ENCODE data around the gene PCDHGA11.
A peak's percentile ranks its signal among the peaks of the same experiment; 100 is the strongest.
"Not testable (repeated sequence)": the region's sequence is repeated elsewhere in the genome, so short reads cannot be mapped to it uniquely, and the experiment has no call there.

The PCDHGA11 gene

GRCh38 chr5:141420855-141421488 lies at the start of gene PCDHGA11:
Gene PCDHGA11, plus strand, starts transcription at chr5:141421051. Its CDS starts 177 bp downstream, at chr5:141421228.
- no peak for DNase-seq

- DNase-seq = no peak
These were observed 49.0 kb upstream of the PCDHGA11 start for GRCh38 chr5:141371572-141372475.

GRCh38 chr5:141373673-141374317 lies 47.1 kb upstream of the PCDHGA11 start, which contains the start of gene PCDHGA6:
Gene PCDHGA6, plus strand, starts transcription at chr5:141373891. Its CDS starts 193 bp downstream, at chr5:141374084.
- DNase-seq = peak in 1 of 3 experiments; percentile 0

GRCh38 chr5:141374627-141375026 lies 46.2 kb upstream of the PCDHGA11 start:
- DNase-seq = no peak

GRCh38 chr5:141375444-141376155 lies 45.3 kb upstream of the PCDHGA11 start:
- DNase-seq = not testable (repeated sequence)

- no peak for DNase-seq
These were observed 38.2 kb upstream of the PCDHGA11 start, which contains the start of gene PCDHGA7 for GRCh38 chr5:141382469-141383294. Gene PCDHGA7, plus strand, starts transcription at chr5:141382742. Its CDS starts 158 bp downstream, at chr5:141382900.

- DNase-seq = no peak
These were observed 37.5 kb upstream of the PCDHGA11 start for GRCh38 chr5:141383345-141383744.

- no peak for DNase-seq
These were observed 36.2 kb upstream of the PCDHGA11 start for GRCh38 chr5:141384471-141385267.

GRCh38 chr5:141387557-141388311 lies 33.1 kb upstream of the PCDHGA11 start, which contains the start of gene PCDHGB4:
Gene PCDHGB4, plus strand, starts transcription at chr5:141387698. Its CDS starts 187 bp downstream, at chr5:141387885.
- not testable (repeated sequence) for DNase-seq

GRCh38 chr5:141388661-141389060 lies 32.2 kb upstream of the PCDHGA11 start:
- DNase-seq = no peak

GRCh38 chr5:141389153-141390042 lies 31.5 kb upstream of the PCDHGA11 start:
- no peak for DNase-seq

GRCh38 chr5:141392429-141393198 lies 28.2 kb upstream of the PCDHGA11 start, which contains the start of gene PCDHGA8:
Gene PCDHGA8, plus strand, starts transcription at chr5:141392633. Its CDS starts 181 bp downstream, at chr5:141392814.
- no peak for DNase-seq

- no peak for DNase-seq
These were observed 27.6 kb upstream of the PCDHGA11 start for GRCh38 chr5:141393267-141393666.

- DNase-seq = not testable (repeated sequence)
These were observed 26.3 kb upstream of the PCDHGA11 start for GRCh38 chr5:141394401-141395187.

GRCh38 chr5:141397756-141398551 lies 22.9 kb upstream of the PCDHGA11 start, which contains the start of gene PCDHGB5:
Gene PCDHGB5, plus strand, starts transcription at chr5:141397947. Its CDS starts 181 bp downstream, at chr5:141398128.
- peak in 1 of 3 experiments; percentile 50 for DNase-seq

GRCh38 chr5:141398608-141399007 lies 22.2 kb upstream of the PCDHGA11 start:
- DNase-seq = no peak
